Tibial nerve (tissue), 4 donors: ENCODE results near the gene SRSF2. TPM values are rescaled to one million over a fixed set of nuclear protein-coding genes. Genes with fewer than 3 reads are reported as not detected.
"Not testable (repeated sequence)": the region's sequence is repeated elsewhere in the genome, so short reads cannot be mapped to it uniquely, and the experiment has no call there.

Experiments
- DNase-seq, 2 donors: peaks; one replicate each; pipeline ENCODE4 v3.0.0-alpha.2; 2019; ENCODE audit warnings: low spot score in 2 of 2
- H3K27ac ChIP-seq, 4 donors: fragments of 200-600 bp; sonication (generic) in 3 of 4; one replicate each; pipeline ENCODE4 v1.5.1; 2017 to 2019; ENCODE audit warnings: mild to moderate bottlenecking in 1 of 4
- H3K27me3 ChIP-seq, 2 donors: fragments of 200-600 bp; sonication (generic) in 1 of 2; one replicate each; pipeline versions ENCODE4 v1.5.1 to v1.6.0; 2017 to 2019
- H3K36me3 ChIP-seq, 3 donors: fragments of 200-600 bp; sonication (generic); one replicate each; pipeline ENCODE4 v1.5.1; 2018 to 2019
- H3K4me1 ChIP-seq, 4 donors: fragments of 200-600 bp; sonication (generic) in 3 of 4; one replicate each; pipeline ENCODE4 v1.5.1; 2017 to 2019
- H3K4me3 ChIP-seq, 4 donors: fragments of 200-600 bp; sonication (generic) in 3 of 4; one replicate each; pipeline ENCODE4 v1.5.1; 2017 to 2019; ENCODE audit warnings: mild to moderate bottlenecking in 1 of 4, moderate library complexity in 1 of 4
- H3K9me3 ChIP-seq, 4 donors: fragments of 200-600 bp; sonication (generic) in 3 of 4; one replicate each; pipeline ENCODE4 v1.5.1; 2017 to 2019
- EP300 ChIP-seq, 2 donors: sonication (generic); formaldehyde crosslinking; IDR thresholded peaks; one replicate each; pipeline ENCODE4 v1.6.1; 2017; ENCODE audit warnings: antibody characterized with exemption in 2 of 2, mild to moderate bottlenecking in 1 of 2
- POLR2A ChIP-seq, 2 donors: fragments of 450-650 bp; IDR thresholded peaks; one replicate each; pipeline ENCODE4 v1.6.1; 2017; ENCODE audit warnings: antibody characterized with exemption in 2 of 2, mild to moderate bottlenecking in 2 of 2, moderate library complexity in 2 of 2
- WGBS, 2 donors: methylation state at CpG; one replicate each; pipeline ENCODE4 v1.1.5; 2018; 5-methylcytosine and 5-hydroxymethylcytosine counted together
- total RNA-seq, 4 donors: library from RNA; depleted of rRNA; stranded (reverse); fragments of >200 nt; gene quantifications; one replicate each; pipeline ENCODE4 v1.1.0, GENCODE V29; 2016
- TF ChIP-seq, protein P1 (sequence below), 5 experiments: fragments of 200-600 bp in 3 of 5; fragments of 450-650 bp in 2 of 5; sonication (generic) in 3 of 5; IDR thresholded peaks; one replicate each; pipeline ENCODE4 v1.5.1; 2016 to 2019; ENCODE audit warnings: antibody characterized with exemption in 5 of 5, mild to moderate bottlenecking in 3 of 5, moderate library complexity in 2 of 5

Gene SRSF2
- total RNA-seq, 4 donors from 2014 or later = 196 to 452 (median 271) TPM

DNA sequence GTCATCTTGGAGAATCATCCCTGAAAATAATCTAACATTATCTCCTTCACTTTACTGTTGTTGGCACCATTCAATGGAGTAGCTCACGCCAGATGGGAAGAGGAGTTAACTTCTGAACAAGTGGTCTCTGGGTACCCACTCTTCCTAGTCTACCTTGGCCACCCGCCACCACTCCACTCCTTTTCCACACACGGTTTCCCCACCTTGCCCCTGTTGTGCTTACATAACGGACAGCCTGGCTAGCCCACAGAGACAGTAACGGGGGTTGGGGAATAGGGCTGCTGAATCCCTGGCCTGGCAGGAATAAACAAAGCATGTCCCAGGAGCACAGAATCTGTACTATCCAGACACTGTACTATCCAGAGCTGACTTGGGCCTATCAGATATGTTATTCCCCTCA, 22.8 kb downstream of the SRSF2 start:
- peaks cover 0 to 50% (median 18%) of the 10 kb centered on the region in 4 donors for H3K4me1 ChIP-seq
- H3K27ac ChIP-seq = peak overlapping the region in 2 of 4 donors; percentile 34 to 61
- no peak for DNase-seq
- peaks cover 6 to 62% (median 14%) of the 10 kb centered on the region in 3 donors for H3K36me3 ChIP-seq
- 65 to 72% methylated on average over 5 of the region's 5 CpGs for WGBS, 2 donors
- H3K9me3 ChIP-seq = no peaks in the 10 kb centered on the region
- H3K27me3 ChIP-seq = no peaks in the 10 kb centered on the region
- TF ChIP-seq, protein P1, sequence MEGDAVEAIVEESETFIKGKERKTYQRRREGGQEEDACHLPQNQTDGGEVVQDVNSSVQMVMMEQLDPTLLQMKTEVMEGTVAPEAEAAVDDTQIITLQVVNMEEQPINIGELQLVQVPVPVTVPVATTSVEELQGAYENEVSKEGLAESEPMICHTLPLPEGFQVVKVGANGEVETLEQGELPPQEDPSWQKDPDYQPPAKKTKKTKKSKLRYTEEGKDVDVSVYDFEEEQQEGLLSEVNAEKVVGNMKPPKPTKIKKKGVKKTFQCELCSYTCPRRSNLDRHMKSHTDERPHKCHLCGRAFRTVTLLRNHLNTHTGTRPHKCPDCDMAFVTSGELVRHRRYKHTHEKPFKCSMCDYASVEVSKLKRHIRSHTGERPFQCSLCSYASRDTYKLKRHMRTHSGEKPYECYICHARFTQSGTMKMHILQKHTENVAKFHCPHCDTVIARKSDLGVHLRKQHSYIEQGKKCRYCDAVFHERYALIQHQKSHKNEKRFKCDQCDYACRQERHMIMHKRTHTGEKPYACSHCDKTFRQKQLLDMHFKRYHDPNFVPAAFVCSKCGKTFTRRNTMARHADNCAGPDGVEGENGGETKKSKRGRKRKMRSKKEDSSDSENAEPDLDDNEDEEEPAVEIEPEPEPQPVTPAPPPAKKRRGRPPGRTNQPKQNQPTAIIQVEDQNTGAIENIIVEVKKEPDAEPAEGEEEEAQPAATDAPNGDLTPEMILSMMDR (IDR thresholded peaks at IDR 0.05) = no peak
- no peak overlapping the region for H3K4me3 ChIP-seq

DNA sequence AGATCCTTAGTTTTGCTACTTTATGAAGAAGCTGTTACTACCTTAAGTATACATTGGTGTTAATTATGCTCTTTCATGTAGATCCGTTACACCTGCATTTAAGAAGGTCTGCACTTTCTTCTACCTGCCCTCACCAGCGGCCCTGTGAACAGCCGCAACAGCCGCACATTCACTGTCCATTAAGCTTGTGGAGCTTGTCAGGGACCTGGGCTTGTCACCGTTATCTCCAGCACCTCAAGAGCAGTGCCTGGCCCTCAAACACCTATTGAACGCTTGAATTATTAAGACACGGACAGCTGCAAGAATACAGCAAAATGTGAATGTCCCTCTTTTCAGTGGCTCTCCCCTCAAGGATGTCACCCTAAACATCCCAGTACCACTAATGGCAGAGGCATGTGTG, 23.4 kb downstream of the SRSF2 start:
- Histone ChIP-seq H3K4me1 (peaks cover 0 to 55% (median 21%) of the 10 kb centered on the region in 4 donors), H3K27ac (peak overlapping the region in 1 of 4 donors; percentile 61), H3K36me3 (peaks cover 4 to 56% (median 12%) of the 10 kb centered on the region in 3 donors), H3K9me3 (no peaks in the 10 kb centered on the region), H3K4me3 (no peak overlapping the region), H3K27me3 (no peaks in the 10 kb centered on the region)
- 96% methylated on average over 7 of the region's 7 CpGs for WGBS, 2 donors
- DNase-seq = no peak
- no peak for TF ChIP-seq POLR2A (IDR thresholded peaks at IDR 0.05)
- TF ChIP-seq, protein P1 (IDR thresholded peaks at IDR 0.05) = no peak
- TF ChIP-seq EP300 (IDR thresholded peaks at IDR 0.05) = no peak

DNA sequence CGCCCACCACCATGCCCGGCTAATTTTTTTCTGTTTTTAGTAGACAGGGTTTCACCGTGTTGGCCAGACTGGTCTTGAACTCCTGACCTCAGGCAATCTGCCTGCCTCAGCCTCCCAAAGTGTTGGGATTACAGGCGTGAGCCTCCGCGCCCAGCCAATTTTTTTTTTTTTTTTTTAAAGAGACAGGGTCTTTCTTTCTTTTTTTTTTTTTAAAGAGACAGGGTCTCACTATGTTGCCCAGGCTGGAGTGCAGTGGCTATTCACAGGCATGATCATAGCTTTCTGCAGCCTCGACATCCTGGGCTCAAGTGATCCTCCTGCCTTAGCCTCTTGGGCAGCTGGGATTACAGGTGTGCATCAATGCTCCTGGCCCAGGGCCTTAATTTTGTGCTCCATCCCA, 24.8 kb downstream of the SRSF2 start:
- H3K4me3 ChIP-seq, H3K27me3 ChIP-seq, DNase-seq, H3K9me3 ChIP-seq: not testable (repeated sequence)
- Histone ChIP-seq H3K27ac (peak overlapping the region in 2 of 4 donors; percentile 47 to 93), H3K4me1 (peaks cover 0 to 70% (median 35%) of the 10 kb centered on the region in 4 donors), H3K36me3 (peaks cover 0 to 42% (median 4%) of the 10 kb centered on the region in 3 donors)
- 52 to 65% methylated on average over 7 of the region's 7 CpGs for WGBS, 2 donors

DNA sequence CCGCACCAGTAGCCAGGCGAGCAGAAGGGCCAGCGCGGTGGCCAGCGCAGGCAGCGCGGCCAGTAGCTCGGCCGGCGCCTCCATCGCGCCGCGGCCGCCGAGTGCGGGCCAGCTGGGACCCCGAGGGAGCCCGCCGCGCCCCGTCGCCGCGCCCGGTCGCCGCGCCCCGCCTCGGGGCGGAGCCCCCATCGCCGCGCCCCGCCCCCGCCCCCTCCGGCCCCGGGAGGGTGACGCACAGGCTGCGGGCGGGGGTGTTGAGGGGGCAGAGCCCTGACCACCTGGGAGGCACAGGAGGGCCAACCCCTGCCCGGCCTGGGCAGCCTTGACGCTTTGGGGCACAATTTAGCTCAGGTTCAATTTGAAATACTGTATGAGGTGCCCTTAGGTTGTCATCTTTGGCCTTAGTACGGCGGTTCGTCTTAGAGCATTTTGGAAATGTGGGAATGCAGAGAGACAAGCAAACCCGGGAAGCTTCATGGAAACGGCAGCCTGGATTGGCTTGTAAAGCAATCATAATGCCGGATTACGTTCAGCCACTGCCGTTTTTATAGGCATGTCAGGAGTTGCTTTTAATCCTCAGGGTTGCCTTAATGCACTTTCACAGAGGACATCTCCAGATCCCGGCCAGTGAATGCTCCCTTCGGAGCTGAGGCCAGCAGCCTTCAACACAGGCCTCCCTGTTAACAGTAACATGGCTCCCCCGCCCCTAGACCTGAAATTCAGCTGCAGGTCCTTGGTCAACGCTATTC, 26.1 kb downstream of the SRSF2 start, which contains the start of gene MXRA7:
Gene MXRA7, minus strand, starts transcription at position 103 of the 749 bp plus-strand sequence. Its CDS starts 19 bp downstream, at position 84.
- H3K9me3 ChIP-seq = no peaks in the 10 kb centered on the region
- TF ChIP-seq POLR2A (IDR thresholded peaks at IDR 0.05) = peak in 1 of 2 donors; percentile 15
- peak in 1 of 2 donors; percentile 65 for TF ChIP-seq EP300 (IDR thresholded peaks at IDR 0.05)
- TF ChIP-seq, protein P1 (IDR thresholded peaks at IDR 0.05) = no peak
- 10% methylated on average over 12 to 16 of the region's 56 CpGs for WGBS, 2 donors
- H3K36me3 ChIP-seq = peaks cover 0 to 29% (median 0%) of the 10 kb centered on the region in 3 donors
- H3K4me1 ChIP-seq = peaks cover 0 to 68% (median 34%) of the 10 kb centered on the region in 4 donors
- peak; percentile 61 to 65 for DNase-seq
- H3K27ac ChIP-seq = peak within 1 kb of the TSS; percentile 90 to 98 (median 95)
- no peaks in the 10 kb centered on the region for H3K27me3 ChIP-seq
- peak within 1 kb of the TSS; percentile 55 to 91 (median 62) for H3K4me3 ChIP-seq

DNA sequence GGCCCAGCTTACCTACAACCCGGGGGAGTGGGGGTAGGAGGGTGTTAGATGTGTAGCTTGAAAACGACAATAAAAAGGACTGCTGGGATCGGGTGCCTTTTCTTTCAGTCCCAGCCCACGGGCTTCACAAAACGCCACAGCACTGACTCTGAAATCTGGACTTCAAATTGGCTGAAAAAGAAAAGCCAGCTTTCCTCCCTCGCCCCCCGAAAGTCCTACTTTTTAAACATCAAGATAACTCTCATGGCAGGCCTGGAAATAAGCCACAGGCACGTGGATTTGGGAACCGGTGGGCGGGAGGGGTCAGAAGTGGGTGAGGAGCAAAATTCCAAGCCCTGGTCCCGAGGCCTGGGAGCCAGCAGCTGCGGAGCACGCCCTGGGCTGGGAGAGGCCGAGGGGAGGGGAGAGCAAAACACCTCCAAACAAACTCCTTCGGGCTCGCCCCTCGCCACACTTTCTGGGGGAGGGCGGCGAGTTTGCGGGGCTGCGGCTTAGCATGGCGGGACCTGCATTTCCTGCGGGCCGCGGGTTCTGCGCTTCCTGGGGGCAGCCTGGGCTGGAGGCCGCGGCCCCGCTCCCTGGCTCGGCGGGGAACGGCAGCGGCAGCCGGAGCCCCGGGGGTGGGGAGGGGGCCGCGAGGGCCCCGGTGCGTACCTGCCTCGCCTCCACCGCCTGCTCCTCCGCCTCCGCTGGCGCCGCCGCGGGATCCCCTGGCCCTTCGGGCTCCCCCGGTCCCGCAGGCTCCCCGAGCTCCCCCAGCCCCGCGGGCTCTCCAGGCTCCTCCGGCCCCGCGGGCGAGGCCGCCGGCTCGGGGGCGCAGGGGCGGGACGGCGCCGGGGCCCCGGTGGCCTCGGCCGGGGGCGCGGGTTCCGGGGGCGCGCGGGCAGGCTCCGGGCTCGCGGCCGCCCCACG, 26.9 kb downstream of the SRSF2 start:
- H3K27ac ChIP-seq = peak overlapping the region; percentile 90 to 98 (median 95)
- not testable (repeated sequence) for DNase-seq, H3K27me3 ChIP-seq, H3K9me3 ChIP-seq
- peak in 1 of 2 donors; percentile 41 for TF ChIP-seq EP300 (IDR thresholded peaks at IDR 0.05)
- TF ChIP-seq POLR2A (IDR thresholded peaks at IDR 0.05) = peak in 1 of 2 donors; percentile 20
- WGBS, 2 donors = 4 to 9% methylated on average over 20 to 31 of the region's 79 CpGs
- peak overlapping the region; percentile 55 to 91 (median 62) for H3K4me3 ChIP-seq
- peaks cover 0 to 60% (median 29%) of the 10 kb centered on the region in 4 donors for H3K4me1 ChIP-seq
- H3K36me3 ChIP-seq = peaks cover 0 to 21% (median 0%) of the 10 kb centered on the region in 3 donors
